Stimulated activated CD4-positive, alpha-beta T cell treated with anti-CD3 and anti-CD28 coated beads, TNF-alpha, amount 100 ng/mL, for 1 hour (primary cell): ENCODE data around the gene PARP15.

Experiments used
- DNase-seq, 3 donors: peaks; one replicate each; pipeline ENCODE4 v3.0.0-alpha.2; 2020; ENCODE audit warnings: low read depth in 3 of 3, low spot score in 1 of 3

PARP15 gene

GRCh38 chr3:122568755-122569154 is 8.7 kb upstream of the PARP15 start:
- no peak for DNase-seq

DNA sequence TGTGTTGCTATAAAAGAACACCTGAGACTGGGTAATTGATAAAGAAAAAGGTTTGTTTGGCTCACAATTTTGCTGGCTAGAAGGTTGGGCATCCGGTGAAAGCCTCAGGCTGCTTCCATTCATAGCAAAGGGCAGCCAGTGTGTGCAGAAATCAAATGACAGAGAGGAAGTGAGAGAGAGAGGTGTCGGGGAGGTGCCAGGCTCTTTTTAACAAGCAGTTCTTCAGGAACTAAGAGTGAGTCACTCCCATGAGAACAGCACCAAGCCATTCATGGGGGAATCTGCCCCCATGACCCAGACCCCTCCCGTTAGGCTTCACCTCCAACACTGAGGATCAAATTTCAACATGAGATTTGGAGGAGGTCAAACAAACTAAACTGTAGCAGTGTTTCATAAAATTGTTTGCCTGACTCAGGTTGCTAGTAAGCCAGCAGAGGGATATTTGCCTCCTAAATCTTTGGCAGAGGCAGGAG is 4.5 kb upstream of the PARP15 start:
- no peak for DNase-seq

GRCh38 chr3:122576174-122576940 is 1.1 kb upstream of the PARP15 start:
- no peak for DNase-seq

GRCh38 chr3:122578069-122578740 is 755 bp downstream of the PARP15 start:
- no peak for DNase-seq

GRCh38 chr3:122580470-122580869 is 3.0 kb downstream of the PARP15 start:
- no peak for DNase-seq

- no peak for DNase-seq
These were observed 4.2 kb downstream of the PARP15 start for GRCh38 chr3:122581622-122582021.

DNA sequence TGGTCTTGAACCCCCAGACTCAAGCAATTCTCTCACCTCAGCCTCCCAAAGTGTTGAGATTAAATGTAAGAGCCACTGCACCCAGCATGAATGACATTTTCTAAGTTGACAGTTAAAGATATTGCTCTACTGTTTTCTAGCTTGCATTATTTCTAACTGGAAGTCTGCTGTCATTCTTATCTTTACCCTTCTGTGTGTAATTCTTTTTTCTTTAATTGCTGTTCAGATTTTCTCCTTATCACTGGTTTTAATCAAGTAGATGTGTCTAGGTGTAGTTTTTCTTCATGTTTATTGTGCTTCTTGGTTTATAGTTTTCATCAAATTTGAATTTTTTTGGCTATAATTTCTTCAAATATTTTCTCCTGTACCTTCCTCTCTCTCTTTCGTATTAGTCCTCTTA is 4.9 kb downstream of the PARP15 start:
- no peak for DNase-seq

- no peak for DNase-seq
These were observed 8.6 kb downstream of the PARP15 start for GRCh38 chr3:122586098-122586497.

DNA sequence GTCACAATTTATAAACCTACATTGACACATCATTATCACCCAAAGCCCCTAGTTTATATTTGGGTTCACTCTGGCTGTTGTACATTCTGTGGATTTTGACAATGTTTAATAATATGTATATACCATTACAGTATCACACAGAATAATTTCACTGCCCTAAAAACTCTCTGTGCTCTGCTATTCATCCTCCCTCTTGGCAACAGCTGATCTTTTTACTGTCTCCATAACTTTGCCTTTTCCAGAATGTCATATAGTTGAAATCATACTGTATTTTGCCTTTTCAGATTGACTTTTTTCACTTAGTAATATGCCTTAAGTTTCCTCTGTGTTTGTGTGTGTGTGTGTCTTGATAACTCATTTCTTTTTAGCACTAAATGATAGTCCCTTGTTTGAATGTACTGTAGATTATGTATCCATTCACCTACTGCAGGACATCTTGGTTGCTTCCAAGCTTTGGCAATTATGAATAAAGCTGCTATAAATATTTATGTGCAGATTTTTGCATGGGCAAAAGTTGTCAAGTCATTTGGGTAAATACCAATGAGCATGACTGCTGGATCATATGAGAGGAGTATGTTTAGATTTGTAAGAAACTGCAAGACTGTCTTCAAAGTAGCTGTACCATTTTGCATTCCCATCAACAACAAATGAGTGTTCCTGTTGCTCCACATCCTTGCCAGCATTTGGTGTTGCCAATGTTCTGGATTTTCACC is 9.5 kb downstream of the PARP15 start:
- DNase-seq, result no peak

- no peak for DNase-seq
These were observed 10.1 kb downstream of the PARP15 start for GRCh38 chr3:122587572-122587971.

DNA sequence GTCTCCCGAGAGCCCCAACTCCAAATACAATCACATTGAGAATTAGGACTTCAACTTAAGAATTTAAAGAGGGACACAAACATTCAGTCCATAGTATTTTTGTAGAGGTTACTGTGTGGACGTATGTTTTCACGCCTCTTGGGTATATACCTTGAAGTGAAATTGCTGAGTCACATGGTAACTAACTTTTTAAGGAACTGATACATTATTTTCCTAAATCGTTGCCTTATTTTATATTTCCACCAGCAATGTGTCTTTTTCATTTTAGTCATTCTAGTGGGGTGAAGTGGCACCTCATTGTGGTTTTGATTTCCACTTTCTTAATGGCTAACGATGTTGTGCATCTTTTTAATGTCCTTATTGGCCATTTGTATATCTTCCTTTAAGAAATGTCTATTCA is 11.8 kb downstream of the PARP15 start:
- DNase-seq, result no peak

DNA sequence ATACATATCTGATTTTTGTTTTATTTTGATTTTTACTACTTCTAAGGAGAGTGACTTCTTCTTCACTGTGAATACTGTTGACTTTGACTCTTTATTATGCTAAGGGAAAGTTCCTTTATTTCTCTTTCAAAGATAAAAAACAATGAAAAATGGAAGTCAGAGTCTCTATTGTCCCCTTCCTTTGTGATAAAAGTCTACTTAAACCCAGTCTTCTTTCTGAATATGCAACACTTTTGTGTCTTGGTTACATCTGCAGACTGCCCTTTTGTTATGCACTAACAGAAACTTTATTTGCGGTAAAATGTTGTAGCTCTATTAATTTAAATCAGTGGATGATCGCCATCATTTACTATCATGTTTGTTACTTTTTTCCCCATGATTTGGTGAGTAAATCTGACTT is 13.2 kb downstream of the PARP15 start:
- no peak for DNase-seq

DNA sequence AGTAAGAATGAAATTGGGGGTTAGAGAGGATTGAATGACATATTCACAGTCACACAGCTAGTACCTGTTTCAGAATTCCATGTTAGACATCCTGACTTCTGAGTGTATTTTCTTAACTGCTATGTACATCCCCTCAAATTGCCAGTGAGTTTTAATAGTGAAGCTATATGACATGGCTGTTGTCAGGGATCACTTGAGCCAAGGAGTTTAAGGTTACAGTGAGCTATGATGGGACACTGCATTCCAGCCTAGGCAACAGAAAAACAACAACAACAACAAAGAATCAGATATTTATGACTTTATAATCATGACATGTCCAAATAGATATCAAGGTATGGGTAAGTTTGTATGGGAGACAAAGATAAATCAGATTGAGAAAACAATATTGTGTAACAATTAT is 16.6 kb downstream of the PARP15 start:
- no peak for DNase-seq

DNA sequence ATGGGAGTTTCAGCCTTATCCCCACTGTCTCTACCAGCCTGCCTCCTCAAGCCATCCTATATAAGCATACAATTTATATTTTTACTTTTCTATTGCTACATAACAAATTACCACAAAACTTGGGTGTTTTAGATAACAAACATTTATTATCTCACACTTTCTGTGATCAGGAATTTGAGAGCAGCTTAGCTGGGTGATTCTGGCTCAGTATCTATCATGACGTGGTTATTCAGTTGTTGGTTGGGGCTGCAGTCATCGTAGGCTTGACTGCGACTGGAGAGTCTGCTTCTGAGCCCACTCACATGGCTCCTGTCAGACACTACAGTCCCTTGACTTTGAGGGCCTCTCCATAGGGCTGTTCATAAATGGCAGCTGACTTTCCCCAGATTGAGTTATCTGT is 20.7 kb downstream of the PARP15 start:
- DNase-seq, result no peak

- no peak for DNase-seq
These were observed 21.1 kb downstream of the PARP15 start for GRCh38 chr3:122598556-122598955.

DNA sequence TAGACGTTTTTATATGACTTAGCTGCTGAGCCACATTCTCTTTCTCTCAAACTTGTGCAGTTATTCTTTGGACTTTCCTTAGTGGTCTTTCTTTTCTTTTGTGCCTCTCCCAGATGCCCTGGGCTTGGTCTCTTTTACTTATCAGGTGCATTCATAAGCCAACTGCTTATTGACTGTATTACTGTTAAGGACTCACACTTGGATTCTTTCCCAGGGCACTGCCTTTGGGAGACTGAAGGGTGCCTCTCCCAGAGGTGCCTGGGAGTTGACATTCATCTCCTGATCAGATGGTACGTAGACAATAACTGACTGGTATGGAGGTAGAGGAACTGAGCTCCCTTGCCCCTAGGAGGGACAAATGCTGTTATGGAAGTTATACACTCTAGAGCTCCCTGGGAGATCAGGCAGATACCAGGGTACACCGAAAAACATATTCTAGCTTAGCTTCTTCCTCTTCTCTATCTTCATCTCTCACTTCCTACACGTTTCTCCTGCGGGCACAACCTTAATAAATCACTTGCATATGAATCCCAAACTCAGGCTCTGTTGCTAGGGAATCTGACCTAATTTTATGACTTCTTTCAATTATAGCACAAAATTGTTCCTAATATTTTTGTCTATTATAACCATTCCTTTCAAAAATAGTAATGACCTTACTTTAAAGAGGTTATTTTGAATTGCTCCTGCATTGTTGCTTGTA is 24.7 kb downstream of the PARP15 start:
- no peak for DNase-seq

GRCh38 chr3:122603056-122603455 is 25.6 kb downstream of the PARP15 start:
- no peak for DNase-seq

DNA sequence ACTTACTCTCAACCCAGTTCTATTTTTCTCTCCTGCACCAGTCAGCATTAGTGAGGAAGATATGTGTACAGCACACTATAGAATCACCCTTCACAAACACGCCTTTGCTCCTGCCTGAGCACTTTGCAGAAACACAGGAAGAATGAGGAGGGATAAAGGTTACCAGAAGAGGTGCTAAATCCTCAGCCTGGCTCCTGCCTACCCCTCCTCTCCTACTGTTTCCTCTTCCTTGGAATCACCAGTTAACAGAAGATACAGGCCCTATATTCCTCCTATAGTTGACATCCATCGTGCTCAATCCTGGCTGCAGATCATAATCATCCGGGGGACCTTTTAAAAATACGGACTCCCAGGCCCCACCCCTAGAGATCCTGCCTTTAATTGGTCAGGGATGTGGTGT is 28.9 kb downstream of the PARP15 start:
- no peak for DNase-seq

DNA sequence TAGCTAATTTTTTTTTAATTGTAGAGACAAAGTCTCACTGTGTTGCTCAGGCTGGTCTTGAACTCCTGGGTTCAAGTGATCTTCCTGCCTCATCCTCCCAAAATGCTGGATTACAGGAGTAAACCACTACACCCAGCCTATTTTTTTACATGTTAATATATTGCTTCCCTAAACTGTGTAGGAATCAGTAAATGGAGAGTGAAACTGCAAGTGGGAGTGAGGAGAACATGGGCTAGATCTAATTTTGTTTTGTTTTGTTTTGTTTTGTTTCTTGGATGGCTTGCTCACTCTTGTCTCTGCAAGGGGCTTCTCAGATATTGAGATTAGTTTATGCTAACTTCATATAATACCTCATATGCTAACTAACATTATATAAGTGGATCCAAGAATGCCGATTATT is 31.5 kb downstream of the PARP15 start:
- no peak for DNase-seq

DNA sequence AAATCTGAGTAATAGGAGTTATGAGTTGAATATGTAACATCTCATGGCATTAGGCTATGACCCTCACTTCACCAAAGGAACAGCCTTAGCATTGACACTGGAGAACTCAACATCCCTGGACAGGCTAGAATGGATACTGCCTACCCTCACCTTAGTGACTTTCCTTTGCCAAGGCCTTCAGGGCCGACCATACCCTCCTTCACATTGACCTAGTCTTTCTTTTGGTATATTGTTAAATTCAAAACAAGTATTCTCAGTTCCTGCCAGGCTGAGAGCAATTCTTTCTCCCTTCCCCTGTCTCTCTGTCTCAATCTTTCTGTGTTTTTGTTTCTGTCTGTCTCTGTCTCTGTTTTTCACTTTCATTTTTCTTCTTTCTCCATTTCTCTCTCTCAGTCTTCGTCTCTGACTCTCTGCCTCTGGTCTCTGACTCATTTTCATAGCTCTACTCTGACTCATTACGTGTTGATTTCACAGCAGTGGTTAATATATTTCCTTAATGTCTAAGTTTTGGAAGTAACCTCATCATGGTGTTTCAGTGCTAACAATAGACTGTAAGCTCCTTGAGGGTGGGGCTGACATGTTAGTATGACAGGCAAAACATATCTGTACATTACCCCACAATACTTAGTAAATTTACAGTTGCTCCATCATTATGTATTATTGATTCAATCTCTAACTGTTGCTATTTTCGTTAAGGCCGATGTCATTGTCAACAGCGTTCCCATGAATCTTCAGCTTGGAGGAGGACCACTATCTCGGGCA is 32.5 kb downstream of the PARP15 start:
- DNase-seq, result no peak

GRCh38 chr3:122612696-122613095 is 35.2 kb downstream of the PARP15 start:
- DNase-seq, result no peak
